Measurements from ENCODE around the gene ZNF670.
"Not testable (repeated sequence)": the region's sequence is repeated elsewhere in the genome, so short reads cannot be mapped to it uniquely, and the experiment has no call there.

The ZNF670 gene

DNA sequence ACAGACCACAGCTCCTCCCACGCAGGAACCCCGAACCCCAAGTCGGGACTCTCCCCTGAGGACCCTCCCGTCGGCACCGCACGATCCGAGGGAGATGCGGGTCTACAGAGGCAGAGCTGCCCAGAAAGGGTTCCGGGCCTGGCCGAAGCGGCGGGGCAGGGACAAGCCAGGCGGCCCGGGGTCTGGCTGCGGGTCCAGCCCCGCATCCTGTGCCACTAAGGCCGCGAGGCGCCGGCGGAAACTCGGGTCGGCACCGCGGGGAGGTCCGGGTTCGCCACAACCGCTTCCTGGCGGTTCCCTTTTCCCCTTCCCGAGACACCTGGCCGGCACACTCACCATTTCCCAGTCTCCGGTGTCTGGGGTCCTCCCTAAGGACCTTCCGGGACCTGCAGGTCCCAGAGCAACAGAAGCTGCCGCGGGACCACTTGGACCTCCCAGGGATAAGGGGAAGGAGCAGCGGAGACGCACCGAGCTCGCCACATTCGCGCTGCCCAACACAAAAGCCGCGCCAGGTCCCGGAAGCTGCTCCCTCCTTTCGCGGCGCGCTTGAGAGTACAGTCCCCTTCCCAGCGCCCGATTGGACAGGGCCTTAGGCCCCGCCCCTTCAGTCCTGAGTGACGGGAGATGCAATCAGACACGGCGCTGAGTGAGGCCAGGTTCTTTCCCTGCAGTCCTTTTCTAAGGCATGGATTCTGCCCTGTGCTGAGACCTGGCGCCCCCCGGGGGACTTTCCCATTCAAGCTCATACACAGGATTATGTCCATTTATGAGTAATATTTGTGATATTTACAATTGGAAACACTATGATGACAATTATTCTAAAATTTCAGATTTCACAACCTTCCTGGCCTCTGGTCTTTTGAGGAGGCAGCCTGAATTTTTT lies at the start of gene ZNF670:
TSS of gene ZNF670 (minus strand) at position 554 of the 883 bp plus-strand sequence. CDS start at position 339, 215 bp downstream.
- DNase-seq, result peak; percentile 96 to 97

DNA sequence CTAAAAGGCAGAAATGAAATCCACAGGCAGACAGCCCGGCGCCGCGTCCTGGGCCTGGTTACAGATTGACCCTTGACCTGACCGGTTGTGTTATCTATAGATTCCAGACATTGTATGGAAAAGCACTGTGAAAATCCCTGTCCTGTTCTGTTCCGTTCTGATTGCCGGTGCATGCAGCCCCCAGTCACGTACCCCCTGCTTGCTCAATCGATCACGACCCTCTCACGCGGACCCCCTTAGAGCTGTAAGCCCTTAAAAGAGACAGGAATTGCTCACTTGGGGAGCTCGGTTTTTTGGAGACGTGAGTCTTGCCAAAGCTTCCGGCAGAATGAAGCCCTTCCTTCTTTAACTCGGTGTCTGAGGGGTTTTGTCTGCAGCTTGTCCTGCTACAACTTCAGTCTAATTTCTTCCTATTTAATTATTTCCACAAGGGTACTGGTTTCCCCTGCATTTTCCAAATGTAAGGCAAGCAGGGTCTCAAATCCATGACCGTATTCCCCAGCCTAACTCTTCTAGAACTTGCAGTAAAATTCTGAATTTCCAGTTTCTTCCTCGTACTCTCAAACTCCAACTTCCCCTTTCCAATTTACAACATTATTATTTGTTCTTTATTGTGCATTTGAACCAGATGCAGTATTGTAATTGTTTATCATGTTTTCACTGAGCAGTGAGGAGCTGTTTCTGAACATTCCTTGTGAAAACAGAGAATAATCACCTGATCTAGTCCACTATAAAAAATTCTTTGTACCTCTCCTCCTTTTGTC lies 49.1 kb upstream of the ZNF670 start:
- not testable (repeated sequence) for DNase-seq

DNA sequence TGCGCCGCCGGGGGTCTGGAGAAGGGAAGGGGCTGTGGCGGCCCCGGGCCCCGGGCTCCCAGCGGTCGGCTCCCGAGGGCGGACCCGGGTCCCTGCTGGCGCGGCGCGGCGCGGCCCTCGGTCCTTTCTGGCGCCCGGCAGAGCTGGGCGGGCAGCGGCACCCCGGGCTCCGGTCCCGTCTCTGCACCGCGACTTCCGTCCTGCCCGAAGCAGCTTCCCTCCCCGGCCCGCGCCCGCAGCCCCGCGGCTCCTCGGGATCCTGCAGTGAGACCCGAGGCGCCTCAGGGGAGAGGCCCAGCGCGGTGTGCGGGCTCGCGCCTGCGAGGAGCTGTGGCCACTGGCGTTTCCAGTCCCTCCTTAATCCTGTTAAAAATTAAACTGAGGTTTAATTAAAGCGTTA lies 48.0 kb upstream of the ZNF670 start:
- DNase-seq, result not testable (repeated sequence)

DNA sequence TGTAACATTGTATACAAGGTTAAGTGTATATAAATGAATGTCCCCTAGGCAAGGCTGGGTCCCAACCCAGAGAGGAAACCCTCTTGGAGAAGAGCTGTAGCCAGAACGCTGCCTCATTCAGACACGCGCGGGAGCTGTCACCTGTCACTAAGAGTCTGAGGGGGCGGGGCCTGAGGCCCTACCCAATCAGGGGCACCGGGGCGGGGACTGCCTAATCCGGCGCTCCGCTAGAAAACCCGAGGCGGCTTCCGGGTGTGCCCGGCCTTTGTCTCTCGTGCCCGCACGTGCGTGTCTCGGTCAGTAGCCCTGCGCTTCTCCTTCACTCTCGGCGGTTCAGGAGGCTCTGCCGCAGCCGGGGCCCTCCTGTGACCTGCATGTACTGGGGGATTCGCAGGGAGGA lies 47.6 kb upstream of the ZNF670 start:
- DNase-seq, result not testable (repeated sequence)

DNA sequence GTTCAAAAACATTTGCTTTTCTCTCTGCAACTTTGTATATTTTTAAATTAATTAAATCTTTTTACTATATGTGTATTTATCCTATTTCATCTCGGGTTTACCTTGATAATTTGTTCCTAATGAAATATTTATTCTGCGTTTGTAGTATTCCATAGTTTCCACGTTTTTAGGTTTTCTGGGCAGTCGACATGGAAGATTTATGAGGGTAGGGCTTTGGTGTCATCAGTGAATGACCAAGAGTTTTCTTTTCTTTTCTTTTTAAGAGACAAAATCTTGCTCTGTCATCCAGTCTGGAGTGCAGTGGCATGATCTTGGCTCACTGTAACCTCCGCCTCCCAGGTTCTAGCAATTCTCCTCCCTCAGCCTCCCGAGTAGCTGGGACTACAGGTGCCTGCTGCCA lies 42.8 kb upstream of the ZNF670 start:
- no peak for DNase-seq

DNA sequence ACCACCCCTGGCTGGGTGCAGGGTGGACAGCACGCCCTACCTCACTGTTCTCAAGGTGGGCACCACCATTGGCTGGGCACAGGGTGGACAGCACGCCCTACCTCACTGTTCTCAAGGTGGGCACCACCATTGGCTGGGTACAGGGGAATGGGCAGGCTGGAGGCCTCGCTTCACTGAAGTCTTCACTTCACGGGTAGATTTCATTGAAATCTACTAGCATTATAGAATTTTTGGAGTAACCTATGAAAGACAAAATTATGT lies 41.7 kb upstream of the ZNF670 start:
- DNase-seq, result not testable (repeated sequence)

DNA sequence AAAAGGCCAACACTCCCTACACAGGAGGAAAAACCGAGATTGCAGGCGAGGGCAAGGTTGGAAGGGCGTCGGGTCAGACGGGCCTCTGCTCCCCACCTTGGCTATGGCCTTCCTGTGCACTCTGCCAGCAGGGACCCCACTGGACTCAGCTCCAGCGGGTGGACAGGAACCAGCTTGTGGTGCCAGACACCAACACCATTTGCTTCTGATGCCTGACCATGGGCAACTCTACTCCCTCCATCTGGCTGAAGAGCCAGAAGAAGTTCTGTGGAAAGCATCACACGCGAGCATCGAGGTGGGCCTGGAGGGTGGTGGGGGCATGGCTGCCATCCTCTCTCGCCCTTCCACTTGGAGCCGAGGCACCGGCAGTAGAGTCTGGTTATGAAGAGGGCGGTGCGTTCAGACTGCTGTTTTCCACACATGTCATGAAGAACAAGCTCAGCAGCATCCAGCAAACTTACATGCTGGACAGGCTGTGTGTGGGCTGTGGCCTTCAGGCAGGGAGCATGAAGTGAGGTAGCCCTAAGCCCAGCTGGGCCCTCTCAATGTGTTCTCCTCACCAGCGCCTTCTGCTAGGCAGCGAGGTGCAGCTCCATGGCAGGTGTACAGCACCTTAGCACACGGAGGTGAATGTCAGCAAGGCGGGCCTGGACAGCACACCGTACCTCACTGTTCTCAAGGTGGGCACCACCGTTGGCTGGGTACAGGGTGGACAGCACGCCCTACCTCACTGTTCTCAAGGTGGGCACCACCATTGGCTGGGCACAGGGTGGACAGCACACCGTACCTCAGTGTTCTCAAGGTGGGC lies 41.2 kb upstream of the ZNF670 start:
- DNase-seq, result no peak

DNA sequence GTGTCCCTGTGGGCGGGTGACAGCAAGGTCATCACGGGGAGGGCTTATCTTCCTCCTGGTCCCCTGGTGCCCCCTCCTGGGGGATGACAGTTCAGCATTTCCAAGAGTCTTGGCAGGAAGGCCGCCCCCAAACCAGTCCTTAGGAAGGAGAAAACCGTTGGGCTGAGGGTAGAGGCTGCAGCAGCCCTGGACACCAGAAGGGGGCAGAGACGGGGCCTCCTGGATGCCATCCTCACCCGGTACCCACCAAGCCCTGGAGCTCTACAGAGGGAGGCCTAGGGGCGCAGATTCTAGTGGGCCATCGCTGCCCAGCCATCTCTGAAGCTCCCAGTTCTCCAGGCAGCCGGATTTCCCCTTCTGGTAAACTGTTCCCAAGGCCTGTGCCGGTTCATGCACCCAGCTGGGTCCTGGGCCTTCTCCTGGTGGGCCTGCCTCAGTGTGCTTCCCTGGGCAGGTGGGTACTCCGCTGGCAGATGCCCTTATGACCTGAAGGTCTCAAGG lies 40.4 kb upstream of the ZNF670 start:
- DNase-seq, result peak; percentile 34 to 40

DNA sequence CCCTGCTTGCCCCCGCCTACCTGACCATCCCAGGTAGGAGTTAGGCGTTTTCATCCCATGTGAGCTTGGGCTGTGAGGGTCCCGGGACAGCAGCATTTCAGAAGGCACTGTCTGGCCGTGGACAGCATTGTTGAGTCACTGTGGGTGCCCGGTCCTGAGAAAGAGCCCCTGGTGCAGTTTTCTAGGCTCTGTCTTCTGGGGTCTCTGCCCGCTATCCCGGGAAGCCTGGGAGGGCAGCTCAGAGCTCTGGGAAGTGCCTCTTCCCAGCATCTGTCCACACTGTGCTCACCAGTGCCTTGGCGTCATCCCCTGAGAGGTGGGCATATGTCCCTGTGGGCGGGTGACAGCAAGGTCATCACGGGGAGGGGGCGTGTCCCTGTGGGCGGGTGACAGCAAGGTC lies 36.9 kb upstream of the ZNF670 start:
- DNase-seq, result no peak

DNA sequence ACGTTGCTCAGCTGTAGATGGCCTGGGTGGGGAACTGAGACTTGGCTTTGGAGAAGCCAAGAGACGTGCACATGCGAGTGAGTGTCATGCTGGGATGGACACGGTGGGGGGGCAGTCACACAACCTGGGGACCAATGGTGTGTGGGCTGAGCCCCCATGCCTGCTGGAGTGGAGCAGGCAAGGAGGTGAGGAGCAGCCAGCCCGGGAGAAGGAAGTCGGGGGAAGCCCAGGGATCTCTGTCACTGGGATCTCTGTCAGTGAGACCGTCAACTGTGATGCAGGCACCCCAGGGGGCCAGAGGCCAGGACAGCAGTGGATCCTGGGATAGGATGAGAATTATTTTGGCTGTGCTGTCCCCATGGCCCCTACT lies 36.5 kb upstream of the ZNF670 start:
- no peak for DNase-seq

DNA sequence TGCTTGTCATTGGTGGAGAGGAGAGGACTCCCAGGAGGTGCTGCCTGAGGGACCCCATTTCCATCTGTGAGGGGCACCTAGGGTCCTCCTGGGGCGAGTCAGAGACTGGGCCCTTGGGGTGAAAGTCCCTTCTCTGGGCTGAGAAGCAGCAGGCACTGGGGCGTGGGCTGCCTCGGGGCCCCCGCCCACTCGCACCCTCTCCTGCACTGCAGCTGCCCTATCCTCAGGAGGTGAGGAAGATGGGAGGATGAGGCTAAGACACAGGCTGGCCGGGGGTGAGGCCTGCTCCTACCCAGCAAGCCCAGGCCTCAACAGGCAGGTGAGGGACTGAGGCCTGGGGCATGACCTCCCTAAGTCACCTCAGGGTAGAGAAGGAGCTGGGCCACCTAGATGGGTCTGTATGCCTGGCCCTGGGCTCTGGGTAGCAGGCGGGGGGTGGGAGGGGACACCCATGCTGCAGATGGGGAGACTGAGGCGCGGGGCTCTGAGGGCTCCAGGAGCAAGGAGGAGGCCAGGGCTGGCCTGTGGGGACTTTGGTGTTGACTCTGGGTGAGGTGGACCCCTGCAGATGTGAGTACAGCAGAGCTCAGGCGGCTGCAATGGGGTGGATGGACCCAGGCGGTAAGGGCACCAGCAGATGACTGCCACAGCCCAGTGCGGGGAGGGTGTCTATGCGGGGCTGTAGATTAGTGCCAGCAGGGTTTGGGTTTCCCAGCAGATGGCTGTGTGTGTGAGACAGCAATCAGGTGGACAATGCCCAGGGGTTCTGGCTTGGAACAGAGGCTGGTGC lies 35.9 kb upstream of the ZNF670 start:
- DNase-seq, result no peak

DNA sequence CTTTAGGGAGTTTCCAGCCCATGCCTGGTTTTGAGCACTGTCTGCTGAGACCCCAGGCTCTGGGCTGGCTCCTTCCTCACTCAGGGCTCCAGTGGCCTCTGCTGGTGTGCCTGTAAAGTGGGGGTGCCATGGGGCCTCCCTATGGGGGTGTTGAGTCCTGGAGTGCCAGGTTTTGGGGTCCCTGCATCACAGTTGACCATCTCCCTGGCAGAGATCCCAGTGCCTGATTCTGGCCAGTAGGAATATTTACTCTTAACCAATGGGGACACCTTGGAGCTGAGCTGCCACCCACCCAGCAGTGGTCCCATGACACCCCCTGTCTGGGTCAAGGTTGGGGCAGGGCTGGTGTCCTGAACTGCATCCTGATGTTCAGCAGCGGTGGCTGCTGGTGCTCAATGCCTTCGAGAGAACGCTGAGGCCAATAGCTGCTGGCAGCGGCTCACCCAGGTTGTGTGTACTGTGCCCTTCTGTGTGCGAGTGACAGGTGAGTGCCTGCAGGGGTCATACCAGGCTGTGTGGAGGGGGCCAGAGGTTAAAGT lies 35.2 kb upstream of the ZNF670 start:
- no peak for DNase-seq

DNA sequence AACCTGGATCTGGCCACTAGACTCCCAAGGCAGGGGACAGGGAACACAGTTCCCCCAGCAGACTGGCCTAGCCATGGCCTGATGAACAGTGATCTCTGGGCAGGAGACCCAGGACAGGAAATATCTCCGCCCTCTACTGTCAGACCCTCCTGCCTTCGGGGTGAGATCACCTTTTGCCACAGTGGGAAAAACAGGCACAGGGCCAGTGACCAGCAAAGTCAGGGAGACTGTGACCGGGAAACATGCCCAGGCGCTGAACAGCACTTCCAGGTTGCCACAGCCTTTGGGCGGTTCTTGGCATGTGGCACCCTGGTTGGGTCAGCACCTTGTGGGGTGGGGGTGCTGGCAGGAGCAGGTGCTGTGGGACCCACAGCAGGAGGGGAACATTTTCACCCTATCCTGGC lies 34.5 kb upstream of the ZNF670 start:
- DNase-seq, result no peak

DNA sequence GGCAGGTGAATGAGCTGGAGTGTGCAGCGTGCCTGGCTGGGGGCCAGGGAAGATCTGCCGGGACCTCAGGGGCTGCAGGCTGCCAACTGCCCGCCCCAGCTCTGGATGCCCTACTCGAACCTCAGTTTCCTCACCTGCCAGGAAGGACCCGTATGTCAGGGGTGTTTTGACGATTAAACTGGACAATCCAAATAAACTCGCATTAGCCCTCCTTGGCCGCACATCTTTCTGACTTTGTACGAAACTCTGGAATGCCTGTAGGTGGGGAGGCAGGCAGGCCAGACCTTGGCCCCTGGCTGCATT lies 33.8 kb upstream of the ZNF670 start:
- no peak for DNase-seq

DNA sequence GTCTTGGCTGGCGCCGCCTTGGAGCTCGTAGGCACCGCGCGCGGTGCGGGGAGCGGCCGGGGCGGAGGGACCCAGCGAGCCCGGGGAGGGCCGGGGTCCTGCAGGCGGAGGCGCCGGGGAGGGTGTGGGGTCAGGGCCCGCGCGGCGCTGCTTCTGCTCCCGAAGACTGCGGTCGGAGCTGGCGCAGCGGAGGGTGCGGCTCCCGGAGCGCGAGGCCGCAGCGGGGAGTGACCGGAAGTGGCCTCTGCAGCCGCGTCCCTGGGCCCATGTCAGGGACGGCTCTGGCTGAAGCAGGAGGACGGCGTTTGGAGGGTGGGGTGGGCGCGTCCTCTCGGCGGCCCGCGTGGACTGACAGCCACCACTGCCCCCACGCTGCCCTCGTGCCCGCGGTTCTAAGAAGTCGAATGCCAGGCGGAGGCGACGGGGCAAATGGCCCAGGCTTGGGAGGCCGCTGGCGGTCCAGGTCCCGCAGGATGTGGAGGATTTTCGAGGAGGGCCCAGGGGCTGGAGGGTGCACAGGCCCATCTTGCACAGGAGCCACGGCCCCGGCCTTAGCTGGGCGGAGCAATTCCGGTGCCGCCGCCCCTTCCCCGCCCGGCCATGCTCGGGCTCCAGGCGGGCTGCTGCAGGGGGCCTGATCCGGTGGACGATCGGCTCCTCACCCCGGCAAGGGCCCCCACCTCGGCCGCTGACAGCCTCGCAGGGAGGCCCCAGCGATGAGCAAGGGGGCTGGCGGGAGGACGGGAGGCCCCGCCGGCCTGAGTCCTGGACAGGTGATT lies 33.3 kb upstream of the ZNF670 start:
- no peak for DNase-seq

DNA sequence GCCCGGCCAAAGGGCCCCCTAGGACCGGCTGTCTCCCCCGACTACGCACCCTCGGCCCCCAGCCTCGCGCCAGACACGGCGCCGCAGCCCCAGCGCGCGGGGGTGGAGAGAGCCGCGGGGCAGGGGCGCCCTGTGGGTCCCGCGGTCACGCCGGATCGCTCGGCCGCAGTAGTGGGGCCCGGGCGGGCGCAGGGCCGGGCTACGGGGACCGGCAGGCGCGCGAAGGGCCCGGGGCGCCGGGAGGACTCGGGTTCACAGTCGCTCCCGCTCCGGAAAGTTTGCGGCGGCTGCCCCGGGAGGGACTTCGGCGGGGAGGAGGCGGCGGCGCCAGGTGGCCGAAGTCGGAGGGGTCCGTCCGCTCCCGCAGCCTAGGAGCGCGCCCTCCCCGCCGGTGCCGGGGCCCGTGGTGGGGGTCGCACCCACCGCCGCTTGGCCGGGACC lies 32.7 kb upstream of the ZNF670 start:
- no peak for DNase-seq

DNA sequence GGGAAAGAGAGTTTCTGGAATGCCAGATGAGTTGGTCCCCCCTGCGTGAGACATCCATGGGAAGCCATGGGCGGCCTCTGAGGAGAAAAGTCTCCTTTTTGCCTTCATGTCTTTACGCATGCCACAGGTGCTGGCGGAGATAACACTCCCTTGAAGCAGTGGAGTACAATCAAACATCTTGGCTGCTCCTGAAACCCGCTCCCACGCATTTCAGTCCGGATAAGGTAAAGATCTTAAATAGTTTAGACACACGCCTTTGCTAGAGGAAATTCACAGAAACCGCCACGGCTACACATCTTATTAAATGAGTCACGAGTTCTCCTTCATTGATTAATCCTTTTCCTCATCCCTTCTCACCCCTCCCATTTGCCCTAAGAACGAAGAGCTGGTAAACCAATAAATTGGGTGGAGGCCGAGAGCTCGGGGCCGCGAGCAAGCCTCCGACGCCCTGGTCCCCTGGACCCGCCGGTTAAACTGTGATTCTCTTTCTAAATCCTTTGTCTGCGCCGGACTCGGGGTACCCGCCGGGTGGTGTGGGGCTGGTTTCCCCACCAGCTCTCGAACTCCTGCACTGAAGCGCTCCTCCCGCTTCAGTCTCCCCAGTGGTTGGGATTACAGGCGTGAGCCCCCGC lies 32.1 kb upstream of the ZNF670 start:
- DNase-seq, result no peak

DNA sequence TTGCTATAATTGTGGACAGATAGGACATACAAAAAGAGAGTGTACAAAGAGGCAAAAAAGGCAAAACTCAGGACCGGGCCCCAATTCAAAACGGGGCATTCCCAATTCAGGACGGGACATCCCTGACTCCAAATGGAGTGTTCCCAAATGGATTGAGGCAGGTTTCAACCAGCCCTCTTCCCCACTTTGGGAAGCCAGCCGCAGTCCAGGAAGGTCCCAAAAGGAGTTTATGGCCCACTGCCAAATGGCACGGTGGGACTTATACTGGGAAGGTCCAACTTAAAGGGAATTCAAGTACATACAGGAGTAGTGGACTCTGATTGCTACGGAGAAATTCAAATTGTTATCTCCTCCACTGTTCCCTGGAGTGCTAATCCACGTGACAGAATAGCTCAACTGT lies 29.1 kb upstream of the ZNF670 start:
- no peak for DNase-seq

DNA sequence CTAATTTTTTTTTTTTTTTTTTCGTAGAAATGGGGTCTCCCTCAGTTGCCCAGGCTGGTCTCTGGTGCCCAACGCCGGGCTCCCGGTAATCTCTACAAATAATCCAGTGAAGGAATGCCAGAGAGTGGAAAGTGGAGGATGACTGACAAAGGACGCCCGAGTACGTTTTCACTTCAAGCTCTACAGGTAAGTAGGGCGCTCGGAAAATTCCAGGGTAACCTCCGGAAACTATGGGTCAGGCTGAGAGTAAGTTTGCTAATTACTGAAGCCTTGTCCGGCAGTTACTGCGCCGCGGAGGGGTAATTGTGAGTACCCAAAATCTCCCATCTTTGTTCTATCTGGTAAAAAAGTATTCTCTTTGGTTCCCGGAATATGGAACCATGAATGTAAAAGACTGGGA lies 27.4 kb upstream of the ZNF670 start:
- DNase-seq, result no peak

DNA sequence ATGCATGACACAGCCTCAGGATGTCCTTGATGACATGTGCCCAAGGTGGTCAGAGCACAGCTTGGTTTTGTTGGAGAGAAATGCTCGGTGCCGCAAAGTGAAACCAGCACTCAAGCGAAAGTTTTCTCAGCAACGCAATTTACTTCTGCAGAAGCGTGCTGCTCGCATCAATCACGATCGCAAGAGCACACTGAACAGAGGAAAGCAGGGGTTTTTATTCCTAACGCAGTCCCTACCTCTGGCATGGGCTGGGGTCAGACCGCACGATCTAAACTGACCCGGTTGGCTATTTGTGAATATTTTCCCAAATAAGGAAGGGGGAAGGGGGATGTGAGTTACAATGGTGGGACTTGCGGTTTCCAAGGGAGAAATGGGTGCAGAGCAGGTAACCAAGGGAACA lies 26.4 kb upstream of the ZNF670 start:
- DNase-seq, result no peak

Measured in NCI-H1930 (cell line).